ENCODE measurements around the gene SEMA6B.

SEMA6B gene

DNA sequence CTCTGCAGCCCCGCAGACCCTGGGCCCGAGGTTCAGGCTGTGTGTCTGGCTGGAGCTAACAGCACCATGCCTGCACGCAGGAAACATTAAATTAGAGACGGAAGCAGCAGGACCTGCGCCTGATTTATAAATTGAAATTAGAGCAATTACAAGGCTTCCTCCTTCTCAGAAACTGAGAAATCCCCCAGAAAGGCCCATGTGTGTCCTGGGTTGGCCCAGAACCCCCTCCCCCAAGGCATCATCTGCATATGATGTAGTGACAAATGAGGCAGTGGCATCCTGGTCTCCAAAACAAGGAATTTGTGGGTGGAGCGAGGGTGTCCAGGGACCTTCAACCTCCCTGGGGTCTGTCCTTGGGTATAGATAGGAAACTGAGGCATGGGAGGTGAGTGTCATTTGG is 27.2 kb upstream of the SEMA6B start:
- DNase-seq, result no peak

DNA sequence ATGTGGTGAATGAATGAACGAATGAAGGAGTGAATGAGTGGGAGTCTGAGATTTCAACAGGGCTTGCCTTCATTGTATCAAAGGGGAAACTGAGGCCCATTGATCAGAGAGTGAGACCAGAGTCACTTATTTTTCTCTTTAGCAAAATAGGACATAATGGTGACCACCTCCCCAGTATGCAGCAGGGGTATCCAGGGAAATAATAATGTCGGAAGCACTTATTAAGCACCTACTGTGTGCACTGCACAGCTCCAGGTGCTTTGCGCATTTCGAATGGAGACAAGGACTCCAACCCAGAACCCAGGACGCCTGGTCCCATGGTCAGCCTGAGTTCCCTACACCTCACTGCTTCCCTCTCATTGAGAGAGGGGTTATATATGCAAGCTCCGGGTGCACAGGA is 26.8 kb upstream of the SEMA6B start:
- DNase-seq, result no peak

DNA sequence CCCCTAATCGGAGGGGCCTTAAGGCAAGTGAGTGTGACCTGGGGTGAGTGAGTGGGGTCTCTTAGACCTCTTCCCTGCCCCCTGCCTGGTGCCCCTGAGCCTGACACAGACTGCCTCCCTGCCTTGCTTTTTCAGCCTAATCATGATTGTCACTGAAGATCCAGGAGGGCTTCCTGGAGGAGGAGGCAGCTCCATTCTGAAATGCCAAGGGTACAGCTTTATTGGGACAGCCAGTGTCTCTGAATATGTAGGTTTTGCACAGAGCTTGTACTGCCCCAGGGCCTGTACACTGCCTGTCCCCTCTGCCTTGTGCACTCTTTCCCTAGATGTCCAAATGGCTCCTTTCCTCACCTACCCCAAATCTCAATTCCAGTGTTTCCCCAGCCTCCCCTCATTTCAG is 26.1 kb upstream of the SEMA6B start:
- no peak for DNase-seq

DNA sequence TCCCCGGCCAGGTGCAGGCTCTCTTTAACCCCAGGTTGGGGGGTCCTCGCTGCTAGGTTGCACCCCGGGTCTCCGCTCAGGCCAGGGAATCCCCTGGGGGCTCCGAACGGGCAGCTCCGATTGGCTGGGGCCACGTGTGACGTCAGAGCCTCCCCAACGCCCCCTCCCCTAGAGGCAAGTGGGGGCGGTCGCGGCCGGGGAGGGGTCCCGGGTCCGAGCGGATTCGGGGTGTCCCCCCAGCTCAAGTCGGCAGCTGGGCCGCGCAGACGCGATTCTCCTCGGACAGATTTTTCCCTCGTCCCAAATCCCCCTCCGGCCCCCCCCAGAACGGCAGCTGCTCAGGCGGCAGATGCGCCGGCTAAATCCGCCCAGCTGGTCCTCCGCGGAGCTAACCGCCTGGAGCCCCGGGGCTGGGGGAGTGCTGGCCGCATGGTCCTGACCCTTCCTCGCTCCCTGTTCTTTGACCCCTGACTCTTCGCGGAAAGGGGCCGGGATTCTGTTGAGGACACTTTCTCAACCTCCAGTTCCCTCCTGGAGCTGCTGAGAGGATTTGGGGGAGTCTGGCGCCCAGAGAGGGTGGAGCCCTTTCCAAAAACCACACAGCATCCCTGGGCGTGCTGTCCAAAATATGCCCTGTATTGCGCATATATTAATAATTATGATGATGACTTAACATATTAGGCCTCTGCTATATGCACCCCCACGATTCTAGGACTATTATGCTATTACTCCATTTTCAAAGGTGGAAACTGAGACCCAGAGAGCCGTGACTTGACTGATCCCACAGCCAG is 25.4 kb upstream of the SEMA6B start:
- no peak for DNase-seq

DNA sequence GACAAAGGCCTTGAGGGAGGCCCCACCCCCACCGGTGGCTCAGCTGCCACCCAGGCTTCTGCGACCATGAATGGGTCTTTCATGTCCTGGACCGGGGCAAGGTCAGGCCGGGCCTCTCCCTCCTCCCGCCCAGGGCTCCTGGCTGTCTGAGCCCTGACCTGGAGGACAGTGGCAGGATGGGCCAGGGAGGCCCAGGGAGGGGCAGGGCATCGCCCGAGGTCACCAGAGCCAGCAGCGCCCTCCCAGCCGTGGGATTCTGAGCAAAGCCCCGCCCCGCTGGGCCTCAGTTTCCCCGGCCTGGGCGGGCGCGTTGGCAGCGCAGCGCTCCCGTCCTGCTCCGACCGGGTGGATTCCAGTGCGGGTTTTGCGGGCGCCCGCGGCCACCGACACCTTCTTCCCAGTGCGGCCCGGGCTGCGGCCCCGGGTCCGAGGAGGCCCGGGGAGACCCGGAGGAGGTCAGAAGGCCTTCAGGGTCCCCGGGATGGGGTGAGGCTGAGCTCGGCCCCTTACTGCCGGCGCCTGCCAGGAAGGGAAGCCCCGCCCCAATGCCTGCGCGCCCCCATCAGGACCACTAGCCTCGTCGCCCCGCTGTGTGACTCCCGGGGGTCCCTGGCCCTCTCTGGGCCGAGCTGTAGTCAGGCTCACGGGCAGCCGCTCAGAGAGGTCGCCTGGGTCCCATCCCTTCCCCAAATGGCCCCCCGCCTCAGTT is 24.6 kb upstream of the SEMA6B start:
- no peak for DNase-seq

DNA sequence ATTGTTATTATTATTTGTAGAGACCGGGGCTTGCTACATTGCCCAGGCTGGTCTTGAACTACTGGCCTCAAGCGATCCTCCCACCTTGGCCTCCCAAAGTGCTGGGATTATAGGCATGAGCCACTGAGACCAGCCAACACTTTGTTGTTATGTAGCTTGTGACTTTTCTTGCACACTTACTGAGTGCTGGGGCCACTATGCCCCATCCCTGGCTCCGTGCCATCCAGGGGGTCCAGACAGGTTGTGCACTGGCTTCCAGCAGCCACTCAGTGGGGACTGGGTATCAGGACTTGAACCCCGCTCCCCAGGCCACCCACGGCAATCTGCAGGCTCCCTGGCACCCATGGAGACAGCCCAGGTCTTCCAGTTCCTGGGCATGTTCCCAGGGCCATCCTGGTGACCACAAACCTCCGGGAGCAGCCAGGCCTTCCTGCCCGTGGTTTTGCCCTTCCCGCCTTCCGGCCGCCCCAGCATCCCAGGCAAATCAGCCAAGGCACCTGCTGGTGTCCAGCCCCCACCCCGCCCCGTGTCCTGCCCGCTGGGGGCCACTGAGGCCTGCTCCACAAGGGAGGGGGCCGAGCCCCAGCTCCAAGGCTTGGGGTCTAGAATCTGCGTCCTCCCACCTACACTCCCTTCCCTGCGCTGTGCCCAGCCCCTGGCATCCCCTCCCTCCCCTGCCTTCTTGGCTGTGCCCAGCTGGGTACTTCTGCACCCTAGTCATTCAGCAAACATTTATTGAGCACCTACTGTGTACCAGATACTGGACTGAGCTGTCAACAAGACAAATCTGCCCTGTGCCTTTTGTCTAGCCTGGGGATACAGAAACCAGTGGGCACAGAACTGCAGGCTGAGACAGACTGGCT is 23.7 kb upstream of the SEMA6B start:
- no peak for DNase-seq

DNA sequence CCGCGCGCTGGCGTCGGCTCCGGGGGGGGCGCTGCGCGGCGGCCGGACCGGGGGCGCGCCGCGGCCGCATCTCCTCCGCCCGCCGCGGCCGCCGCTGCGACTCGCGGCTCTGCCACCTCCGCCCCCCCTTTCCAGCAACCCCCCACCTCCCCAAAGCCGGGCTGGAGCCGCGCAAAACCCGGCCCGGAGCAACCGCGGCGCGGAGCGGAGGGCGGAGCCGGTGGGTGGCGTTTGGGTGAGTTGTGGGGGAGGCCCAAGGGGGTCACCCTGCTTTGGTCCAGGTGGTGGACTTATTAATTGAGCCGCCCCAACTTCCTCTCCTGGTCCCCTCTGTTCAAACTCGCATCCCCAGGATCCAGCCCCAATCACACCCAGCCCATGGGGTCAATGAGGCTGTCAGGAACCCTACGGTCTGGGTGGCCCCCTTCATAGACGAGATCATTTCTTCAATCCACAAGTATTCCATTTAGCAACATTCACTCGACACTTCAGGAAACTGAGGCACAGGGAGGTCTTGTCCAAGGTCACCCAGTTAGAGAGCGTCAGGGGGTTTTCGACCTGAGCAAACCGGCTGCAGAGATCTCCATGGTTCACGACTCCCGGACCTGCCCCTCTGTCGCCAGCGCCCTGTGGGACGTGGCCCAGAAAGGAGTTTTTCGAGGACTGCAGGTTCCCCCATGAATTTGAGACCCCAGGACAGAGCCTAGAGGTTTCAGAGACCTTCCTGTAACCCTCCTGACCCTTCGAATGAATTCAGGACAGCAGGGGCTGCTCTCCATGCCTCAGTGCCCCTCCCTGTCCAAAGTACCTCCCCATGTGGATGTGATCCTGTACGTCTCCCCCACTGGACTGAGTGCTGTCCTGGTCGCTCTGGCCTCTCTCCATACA is 22.4 kb upstream of the SEMA6B start:
- DNase-seq, result no peak

DNA sequence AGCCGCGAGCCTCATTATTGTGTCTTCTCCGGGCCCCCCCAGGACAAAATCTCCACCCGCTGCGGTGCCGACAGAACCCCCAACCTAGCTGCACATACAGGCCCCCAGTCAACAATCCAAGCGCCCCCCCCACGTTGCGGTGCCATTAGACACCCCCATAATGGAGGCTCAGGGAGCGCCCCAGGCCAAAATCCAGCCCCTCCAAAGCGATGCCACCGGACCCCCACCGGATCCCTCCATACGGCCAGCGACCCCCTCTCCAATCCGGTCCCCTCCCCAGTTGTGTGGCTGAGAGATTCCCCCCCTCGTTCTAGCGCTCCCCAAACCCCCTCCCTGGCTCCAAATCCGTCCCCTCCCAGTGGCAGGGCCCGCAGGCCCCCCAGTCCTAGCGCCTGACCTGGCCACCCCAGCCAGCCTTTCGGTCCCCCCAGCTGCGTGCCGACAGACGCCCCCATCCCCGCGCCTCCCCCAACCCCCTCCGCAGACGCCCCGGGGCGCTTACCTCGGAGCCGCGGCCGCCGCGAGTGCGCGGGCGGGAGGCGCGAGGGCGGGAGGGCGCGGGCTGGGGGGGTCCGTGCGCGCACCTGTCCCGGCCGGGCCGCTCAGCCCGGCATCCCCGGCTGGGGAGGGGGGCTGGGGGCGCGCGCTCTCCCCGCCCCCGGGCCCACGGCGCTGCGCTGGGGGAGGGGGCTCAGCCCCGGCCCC is 21.6 kb upstream of the SEMA6B start:
- DNase-seq, result no peak

DNA sequence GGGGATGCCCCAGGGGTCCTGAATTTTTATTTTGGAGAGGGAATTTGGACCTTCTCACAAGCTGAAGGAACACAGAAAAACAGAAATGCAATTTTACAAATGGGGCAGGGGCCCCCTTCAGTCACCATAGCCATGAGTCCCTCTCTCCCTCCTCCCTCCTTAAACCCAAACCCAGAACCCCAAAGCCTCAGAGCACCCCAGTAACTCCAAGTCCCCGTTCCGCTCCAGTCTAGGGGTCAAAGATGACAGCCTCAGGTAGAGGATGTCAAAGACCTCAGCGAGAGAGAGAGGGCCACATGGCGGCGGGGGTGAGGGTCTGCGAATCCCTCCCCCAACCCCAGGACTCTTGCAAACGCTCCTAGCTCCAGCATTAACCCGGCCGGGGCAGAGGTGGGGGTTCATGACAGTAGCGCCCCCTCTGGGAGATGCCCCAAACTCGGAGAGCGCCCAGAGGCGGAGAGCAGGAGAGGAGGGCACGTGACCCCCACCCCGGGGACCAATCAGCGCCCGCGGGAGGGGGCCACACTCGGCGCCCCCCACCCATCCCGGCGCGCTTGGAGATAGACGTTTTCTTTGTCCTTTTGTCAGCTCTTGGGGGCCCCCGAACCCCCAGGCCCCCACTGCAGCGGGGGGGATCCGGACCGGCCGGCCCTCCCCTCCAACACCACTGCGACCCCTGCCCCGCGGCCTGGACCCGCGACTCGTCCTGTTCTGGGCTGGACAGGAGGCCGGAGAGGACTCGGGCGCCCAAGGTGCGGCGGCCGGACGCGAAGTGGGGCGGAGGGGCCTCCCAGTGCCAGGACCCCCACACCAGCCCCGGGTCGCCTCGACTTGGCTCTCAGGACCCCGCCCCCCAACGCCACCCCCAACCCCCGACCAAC is 20.8 kb upstream of the SEMA6B start:
- no peak for DNase-seq

DNA sequence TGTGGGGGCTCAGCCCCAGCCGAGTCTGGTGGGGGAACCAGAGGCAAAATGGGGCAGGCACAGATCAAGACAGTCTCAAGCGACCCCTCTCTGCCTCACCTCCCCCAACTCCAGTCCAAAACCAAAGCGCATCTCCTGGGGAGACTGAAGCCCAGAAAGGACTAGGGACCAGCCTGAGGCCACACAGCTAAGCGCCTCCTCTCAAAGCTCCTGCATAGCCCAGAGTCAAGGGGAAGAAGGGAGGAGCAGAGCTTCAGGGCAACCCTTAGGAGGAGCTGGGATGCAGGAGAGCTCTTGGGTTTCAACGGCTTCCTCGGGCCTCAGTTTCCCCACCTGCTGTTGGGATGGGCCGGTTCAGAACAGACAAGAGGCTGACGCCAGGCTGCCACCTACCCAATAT is 19.9 kb upstream of the SEMA6B start:
- DNase-seq, result no peak

DNA sequence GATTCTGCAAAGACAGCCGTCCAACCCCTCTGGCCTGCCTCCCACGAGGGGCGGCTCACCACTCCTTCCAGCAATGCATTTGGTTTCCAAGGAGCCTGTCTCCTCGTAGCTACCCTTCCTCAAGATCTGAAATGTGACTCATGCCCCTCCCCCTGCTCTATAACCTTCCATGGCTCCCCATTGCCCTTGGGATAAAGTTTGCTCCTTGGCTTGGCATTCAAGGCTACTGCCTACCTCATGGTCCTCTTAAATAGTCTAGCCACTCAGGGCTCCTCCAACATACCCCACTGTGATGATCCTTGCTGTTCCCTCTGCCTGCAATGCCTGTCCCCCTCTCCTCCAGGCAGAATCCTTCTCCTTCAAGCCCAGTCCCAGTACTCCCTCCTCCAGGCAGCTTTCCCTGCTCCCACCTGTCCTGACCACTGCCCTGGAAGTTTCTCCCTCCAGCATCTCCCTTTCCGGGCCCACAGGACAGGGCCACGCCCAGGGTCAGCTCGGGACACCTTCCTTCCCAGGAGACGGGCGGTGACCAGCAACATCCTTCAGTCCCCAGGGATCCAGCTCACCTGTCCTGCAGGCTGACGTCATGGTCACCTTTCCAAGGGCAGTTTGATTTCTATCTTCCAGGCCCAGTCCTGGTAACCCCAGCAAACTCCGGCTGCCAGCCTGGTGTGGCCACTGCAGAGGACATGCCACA is 19.2 kb upstream of the SEMA6B start:
- no peak for DNase-seq

DNA sequence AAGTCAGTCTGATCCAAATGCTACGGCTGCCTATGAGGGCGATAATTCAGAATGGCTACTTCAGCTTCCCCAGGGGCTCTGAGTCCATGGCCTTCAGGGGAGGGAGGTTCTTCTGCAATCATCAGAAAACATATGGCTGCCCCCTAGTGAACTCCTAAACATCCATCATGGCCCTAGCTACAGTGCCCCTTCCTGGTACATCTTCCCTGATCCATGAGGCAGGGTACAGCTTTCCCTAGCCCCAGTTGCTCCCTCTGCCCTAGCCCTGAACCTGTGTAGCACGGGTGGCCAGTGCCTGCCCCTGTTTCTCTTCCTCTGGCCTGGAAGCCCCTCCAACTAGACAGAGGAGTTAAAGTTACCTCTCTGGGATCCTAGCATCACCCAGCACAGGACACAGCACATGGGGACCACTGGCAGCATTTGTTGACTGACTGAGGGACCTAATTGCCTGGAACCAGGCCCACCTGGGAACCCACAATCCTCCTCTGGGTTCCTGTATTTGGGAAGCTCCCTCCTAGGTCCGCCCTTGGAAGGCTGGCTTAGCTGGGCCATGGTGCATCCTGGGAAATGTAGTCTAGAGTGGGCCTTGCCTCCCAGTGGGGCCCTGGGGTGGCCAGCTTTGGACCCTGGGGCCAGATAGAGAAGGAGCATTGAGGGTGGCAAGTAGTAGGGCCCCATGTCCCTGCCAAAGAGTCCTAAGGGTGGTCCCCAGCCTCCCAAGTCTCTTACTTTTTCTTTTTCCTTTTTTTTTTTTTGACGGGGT is 17.7 kb upstream of the SEMA6B start:
- DNase-seq, result no peak

DNA sequence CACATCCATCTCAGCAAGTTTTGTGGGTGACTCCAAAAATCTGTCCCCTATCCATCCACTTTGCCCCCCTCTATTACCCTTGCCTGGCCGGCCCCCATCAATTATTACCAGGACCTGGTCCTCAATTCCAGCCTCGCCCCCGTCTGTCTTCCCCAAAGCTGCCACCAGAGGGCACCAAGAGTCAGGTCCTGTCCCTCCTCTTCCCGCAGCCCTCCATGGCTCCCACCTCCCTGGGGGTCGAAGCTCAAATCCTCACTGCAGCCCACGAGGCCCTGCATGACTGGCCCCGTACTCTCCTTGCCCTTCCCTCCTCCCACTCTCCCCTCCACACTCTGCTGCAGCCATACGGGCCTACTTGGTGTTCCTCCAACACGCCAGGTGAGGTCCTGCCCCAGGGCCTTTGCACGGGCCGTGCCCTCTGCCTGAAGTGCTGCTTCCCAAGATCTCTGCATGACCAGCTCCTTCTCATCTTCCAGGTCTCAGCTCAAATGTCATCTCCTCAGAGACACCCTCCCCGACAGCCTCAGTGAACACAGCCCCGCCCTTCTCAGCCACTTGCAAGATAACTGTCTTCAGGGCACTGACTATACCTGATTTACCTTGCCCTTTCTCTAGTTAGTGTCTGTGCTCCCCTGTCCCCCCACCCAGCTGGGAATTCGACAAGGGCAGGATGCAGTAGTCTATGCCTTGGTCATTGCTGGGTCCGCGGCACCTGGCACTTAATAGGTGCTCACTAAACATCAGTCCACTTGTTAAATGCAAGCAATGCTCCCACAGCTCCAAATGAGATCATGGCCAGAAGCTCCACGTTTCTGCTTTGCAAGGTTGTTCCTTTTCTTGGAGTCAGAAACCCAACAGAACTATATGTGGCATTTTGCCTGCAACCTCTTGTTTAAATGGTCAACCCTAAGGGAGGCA is 16.8 kb upstream of the SEMA6B start:
- DNase-seq, result no peak

DNA sequence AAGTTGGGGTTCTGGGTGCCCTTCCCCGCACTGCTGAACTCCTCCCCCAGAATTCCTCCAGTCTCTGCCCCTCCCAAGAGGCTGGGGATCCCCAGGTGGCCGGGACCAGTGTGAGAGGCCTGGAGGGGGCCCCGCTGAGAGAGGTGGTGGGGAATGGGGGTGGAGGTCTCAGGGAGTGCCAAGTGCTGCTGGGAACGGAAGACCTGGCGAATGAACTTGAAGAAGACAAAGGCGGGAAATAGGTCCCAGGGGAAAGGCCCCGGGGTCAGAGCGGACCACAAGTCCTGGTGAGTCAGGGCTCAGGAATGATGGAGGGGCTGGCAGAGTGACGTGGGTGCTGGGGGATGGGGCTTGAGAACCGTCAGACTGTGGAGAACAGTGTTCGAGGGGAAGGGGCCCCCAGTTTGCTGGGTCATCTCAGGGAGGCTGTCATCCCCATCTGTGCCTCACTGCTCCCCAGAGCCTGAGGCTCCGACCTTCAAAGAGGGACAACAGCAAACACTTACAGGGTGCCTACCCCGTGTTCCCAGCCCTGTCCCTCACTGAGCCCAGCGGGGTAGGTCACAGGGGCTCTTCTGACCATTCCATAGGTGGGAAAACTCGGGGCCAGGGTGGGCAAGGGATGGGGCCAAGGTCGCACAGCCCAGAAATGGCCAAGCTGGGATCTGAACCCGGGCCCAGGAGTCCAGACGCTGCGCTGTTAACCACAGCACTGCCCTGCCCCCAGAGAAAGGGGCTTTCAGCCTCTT is 16.0 kb upstream of the SEMA6B start:
- no peak for DNase-seq

DNA sequence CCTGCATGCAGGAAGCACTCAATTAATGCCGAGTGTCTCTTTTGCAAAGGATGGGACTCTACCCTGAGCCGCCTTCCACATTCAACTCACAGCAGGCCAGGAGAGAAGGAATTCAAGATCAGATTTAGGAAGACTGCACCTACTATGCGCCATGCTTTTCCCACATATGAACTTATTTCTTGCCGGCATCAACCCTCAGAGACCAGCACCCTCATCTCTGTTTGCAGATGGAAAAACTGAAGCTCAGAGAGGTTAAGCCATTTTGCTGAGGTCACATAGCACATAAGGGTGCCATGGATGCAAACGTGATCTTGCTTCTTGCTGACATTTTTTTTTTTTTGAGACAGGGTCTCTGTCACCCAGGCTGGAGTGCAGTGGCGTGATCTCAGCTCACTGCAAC is 14.2 kb upstream of the SEMA6B start:
- DNase-seq, result no peak

DNA sequence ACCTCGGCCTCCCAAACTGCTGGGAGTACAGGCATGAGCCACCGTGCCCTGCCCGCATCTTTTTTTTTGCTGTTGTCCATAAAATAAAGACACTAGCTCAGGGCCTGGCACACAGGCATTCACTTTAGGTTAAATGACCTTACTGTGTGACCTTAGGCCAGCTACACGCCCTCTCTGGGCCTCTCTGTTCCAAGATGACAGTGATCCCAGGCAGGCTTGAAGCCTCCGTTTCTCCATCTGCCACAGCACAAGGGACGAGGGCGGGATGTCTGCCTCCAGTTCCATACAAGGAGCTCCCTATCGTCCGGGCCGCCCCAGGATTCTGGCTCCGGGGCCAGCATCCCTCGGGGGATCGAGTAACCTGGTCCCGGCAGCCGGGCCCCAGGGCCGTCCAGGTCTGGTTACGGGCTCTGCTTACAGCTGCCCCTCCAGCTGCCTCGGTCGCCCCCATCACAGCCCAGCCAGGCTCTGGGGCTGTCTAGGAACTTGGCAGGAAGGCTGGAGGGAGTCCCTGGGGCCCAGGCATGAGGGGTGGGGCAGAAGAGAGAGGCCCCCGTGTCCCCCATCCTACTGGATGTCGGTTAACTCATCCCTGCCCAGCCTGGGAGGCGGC is 11.9 kb upstream of the SEMA6B start:
- DNase-seq, result no peak

DNA sequence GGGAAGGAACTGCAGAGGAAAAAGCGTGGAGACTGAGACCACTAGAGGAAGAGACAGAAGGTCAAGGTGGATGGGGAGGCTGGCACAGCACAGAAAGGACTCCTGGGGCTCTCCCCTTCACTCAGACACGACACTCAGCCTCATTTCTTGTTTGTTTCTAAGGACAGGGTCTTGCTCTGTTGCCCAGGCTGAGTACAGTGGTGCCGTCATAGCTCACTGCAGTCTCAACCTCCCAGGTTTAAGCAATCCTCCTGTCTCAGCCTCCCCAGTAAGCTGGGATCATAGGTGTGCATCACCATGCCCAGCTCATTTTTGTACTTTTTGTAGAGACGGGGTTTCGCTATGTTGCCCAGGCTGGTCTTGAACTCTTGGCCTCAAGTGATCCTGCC is 11.4 kb upstream of the SEMA6B start:
- no peak for DNase-seq

Measured in NCI-H526 treated with DMSO at 0.1 percent for 48 hours (cell line).